ENCODE data around the gene DFFA. TPM values are rescaled to one million over a fixed set of nuclear protein-coding genes. Genes with fewer than 3 reads are reported as not detected.

DFFA gene
- total and polyA plus RNA-seq, 2 of the 4 experiments (the other 2 are of a cell fraction): 28.1 to 62.6 TPM

GRCh38 chr1:10438677-10439163 lies 33.6 kb downstream of the DFFA start:
- intact Hi-C loops (cut with micrococcal nuclease): loop anchor here (2.0 kb wide), 1 partner anchor 56 kb away; no protein-coding TSS in a partner anchor

More at GRCh38 chr1:10438677-10439163, 33.6 kb downstream of the DFFA start:
- peaks cover 0 to 8% of the 10 kb centered on the region in 2 experiments; a peak in 1 of 4 replicates for H3K79me1 ChIP-seq (ENCODE audit: low read depth in 1 of 2, low read length in 2 of 2)
- no peaks in the 10 kb centered on the region for H4K20me1 ChIP-seq (ENCODE audit: insufficient read depth, low read length)
- WGBS, 2 experiments (ENCODE audit: extremely low coverage in 2 of 2, insufficient read length in 1 of 2): 70% methylated on average over 3 of the region's 7 CpGs; no CpG with 5 or more reads in 1 of the 2 experiments
- no peak overlapping the region for H2AFZ ChIP-seq (replicated peaks; ENCODE audit: low read length, poor library complexity)
- no peak overlapping the region for H4K8ac ChIP-seq (ENCODE audit: low read depth in 2 of 2, low read length in 2 of 2)
- no peak overlapping the region for H2AK5ac ChIP-seq (ENCODE audit: low read depth, low read length)
- no peak overlapping the region for H3K27ac ChIP-seq (ENCODE audit: insufficient read depth, low read length)
- dilution Hi-C loops (cut with HindIII; ENCODE audit: low sequenced_read_pairs, unreplicated experiment) (no loop called here), in situ Hi-C loops (cut with MboI; ENCODE audit: low sequenced_read_pairs) (no loop called here)
- TF ChIP-seq MAFK (IDR thresholded peaks at IDR 0.05; ENCODE audit: low read depth, low read length) (0 out of 2 replicates have a peak, but pooled peaks have one; percentile 6), SMC3 (IDR thresholded peaks at IDR 0.05; ENCODE audit: low read depth, low read length) (no peak)
- BruUV-seq (replicated peaks): no TSS peak
- H3K4ac ChIP-seq (ENCODE audit: low read depth, low read length): no peak overlapping the region
- H3K4me3 ChIP-seq (ENCODE audit: insufficient read depth, low read depth, low read length): no peak overlapping the region
- H3K27me3 ChIP-seq (ENCODE audit: control insufficient read depth, insufficient read depth, low read length): no peaks in the 10 kb centered on the region
- H4K5ac ChIP-seq (ENCODE audit: low read depth, low read length): no peak overlapping the region
- H4K91ac ChIP-seq (ENCODE audit: insufficient read depth, low read depth, low read length): no peak overlapping the region
- H2BK5ac ChIP-seq (ENCODE audit: low read depth, low read length, poor library complexity, severe bottlenecking): no peak overlapping the region
- no peak overlapping the region for H3K23ac ChIP-seq (ENCODE audit: low read depth, low read length)
- H3K9me1 ChIP-seq (ENCODE audit: insufficient read depth, low read length): no peaks in the 10 kb centered on the region
- no peak overlapping the region for H2BK15ac ChIP-seq (ENCODE audit: low read depth, low read length)
- H3K36me3 ChIP-seq (ENCODE audit: control insufficient read depth, insufficient read depth, low read length): peaks cover 3% of the 10 kb centered on the region
- H3K14ac ChIP-seq (replicated peaks; ENCODE audit: low read depth, low read length): no peak overlapping the region
- ChIA-PET POLR2A (ENCODE audit: unreplicated experiment) (no interaction called here), CTCF (interaction anchor here (0.8 kb wide), 1 partner anchor 57 kb away, joined by 3 read pairs; no protein-coding TSS in a partner anchor)
- no peak overlapping the region for H3K9ac ChIP-seq (ENCODE audit: low read depth, low read length)
- peak; percentile 32 for DNase-seq
- H3K18ac ChIP-seq (ENCODE audit: low read depth, low read length): no peak overlapping the region
- H2AK9ac ChIP-seq (replicated peaks; ENCODE audit: low read depth, low read length, poor library complexity): no peak overlapping the region
- peaks cover 2% of the 10 kb centered on the region; the same call in 1 of the 2 replicates for H3K4me1 ChIP-seq (ENCODE audit: control insufficient read depth, insufficient read depth, low read length)
- no peak overlapping the region for H3K56ac ChIP-seq (ENCODE audit: extremely low read depth, insufficient read depth, low read length)
- no peak overlapping the region for H2BK20ac ChIP-seq (ENCODE audit: low read depth, low read length)
- no peaks in the 10 kb centered on the region for H3K9me3 ChIP-seq (ENCODE audit: control insufficient read depth, insufficient read depth, low read length)
- peak; percentile 96 for ATAC-seq (ENCODE audit: low read depth)
- H3K4me2 ChIP-seq (ENCODE audit: low read depth, low read length): no peak overlapping the region
- no peak overlapping the region for H2BK120ac ChIP-seq (ENCODE audit: low read depth, low read length)
